HepG2 (cell line): ENCODE measurements around the gene KIAA0825.

ENCODE experiments used
- ARNT ChIP-seq: fragments of 450-650 bp; IDR thresholded peaks from 2 replicates; pipeline ENCODE4 v1.6.1; 2017
- CHD2 ChIP-seq: IDR thresholded peaks from 2 replicates; pipeline ENCODE4 v1.6.1; 2011; ENCODE audit warnings: low read depth, low read length, improper control_type of control experiment
- KLF9 ChIP-seq: IDR thresholded peaks from 2 replicates; pipeline ENCODE4 v1.6.1; 2016; ENCODE audit warnings: low read depth
- NR2C2 ChIP-seq: sonication (generic); formaldehyde crosslinking; IDR thresholded peaks from 2 replicates; pipeline ENCODE4 v1.4.0; 2020; ENCODE audit warnings: missing genetic modification reagents, mild to moderate bottlenecking, moderate library complexity, borderline replicate concordance
- REST ChIP-seq, 2 experiments: IDR thresholded peaks; 2 replicates each; pipeline ENCODE4 v1.6.1; 2011 to 2012; ENCODE audit warnings: low read length in 2 of 2, borderline replicate concordance in 1 of 2, low read depth in 1 of 2, mild to moderate bottlenecking in 1 of 2, moderate library complexity in 1 of 2
- RXRB ChIP-seq: IDR thresholded peaks from 2 replicates; pipeline ENCODE4 v1.6.1; 2016; ENCODE audit warnings: borderline replicate concordance, missing genetic modification reagents, missing compliant biosample characterization
- SAP130 ChIP-seq: IDR thresholded peaks from 2 replicates; pipeline ENCODE4 v1.6.1; 2016; ENCODE audit warnings: low read depth
- SMC3 ChIP-seq: IDR thresholded peaks from 2 replicates; pipeline ENCODE4 v1.6.1; 2011; ENCODE audit warnings: low read length, improper control_type of control experiment
- U2AF1 ChIP-seq: fragments of 200-400 bp; formaldehyde crosslinking; optimal IDR thresholded peaks from 2 replicates; pipeline ENCODE3; 2017; ENCODE audit warnings: mild to moderate bottlenecking, low read depth, low read length
- ZFP41 ChIP-seq: sonication (generic); formaldehyde crosslinking; IDR thresholded peaks from 2 replicates; pipeline ENCODE4 v1.4.0; 2020; ENCODE audit warnings: mild to moderate bottlenecking, missing genetic modification reagents, borderline replicate concordance
- TF ChIP-seq, protein P1 (sequence below): sonication (generic); formaldehyde crosslinking; IDR thresholded peaks from 2 replicates; pipeline ENCODE4 v1.5.0; 2020; ENCODE audit warnings: mild to moderate bottlenecking, missing genetic modification reagents, moderate library complexity
- TF ChIP-seq, protein P2 (sequence below): sonication (generic); formaldehyde crosslinking; IDR thresholded peaks from 2 replicates; pipeline ENCODE4 v1.4.0; 2020; ENCODE audit warnings: missing genetic modification reagents
- TF ChIP-seq, protein P3 (sequence below): IDR thresholded peaks from 2 replicates; pipeline ENCODE4 v1.6.1; 2016; ENCODE audit warnings: low read depth, borderline replicate concordance

GRCh38 chr5:94470802-94471201, 147.6 kb downstream of the KIAA0825 start:
- TF ChIP-seq SAP130 (no peak), KLF9 (CRISPR knock-in tag) (no peak), NR2C2 (CRISPR knock-in tag) (no peak), ARNT (no peak), ZFP41 (CRISPR knock-in tag) (no peak), CHD2 (no peak), SMC3 (no peak), U2AF1 (no peak), RXRB (CRISPR knock-in tag) (no peak), REST (IDR thresholded peaks at IDR 0.05; ENCODE audit: borderline replicate concordance in 1 of 2, low read depth in 1 of 2, low read length in 2 of 2) (no peak)
- TF ChIP-seq, protein P1, sequence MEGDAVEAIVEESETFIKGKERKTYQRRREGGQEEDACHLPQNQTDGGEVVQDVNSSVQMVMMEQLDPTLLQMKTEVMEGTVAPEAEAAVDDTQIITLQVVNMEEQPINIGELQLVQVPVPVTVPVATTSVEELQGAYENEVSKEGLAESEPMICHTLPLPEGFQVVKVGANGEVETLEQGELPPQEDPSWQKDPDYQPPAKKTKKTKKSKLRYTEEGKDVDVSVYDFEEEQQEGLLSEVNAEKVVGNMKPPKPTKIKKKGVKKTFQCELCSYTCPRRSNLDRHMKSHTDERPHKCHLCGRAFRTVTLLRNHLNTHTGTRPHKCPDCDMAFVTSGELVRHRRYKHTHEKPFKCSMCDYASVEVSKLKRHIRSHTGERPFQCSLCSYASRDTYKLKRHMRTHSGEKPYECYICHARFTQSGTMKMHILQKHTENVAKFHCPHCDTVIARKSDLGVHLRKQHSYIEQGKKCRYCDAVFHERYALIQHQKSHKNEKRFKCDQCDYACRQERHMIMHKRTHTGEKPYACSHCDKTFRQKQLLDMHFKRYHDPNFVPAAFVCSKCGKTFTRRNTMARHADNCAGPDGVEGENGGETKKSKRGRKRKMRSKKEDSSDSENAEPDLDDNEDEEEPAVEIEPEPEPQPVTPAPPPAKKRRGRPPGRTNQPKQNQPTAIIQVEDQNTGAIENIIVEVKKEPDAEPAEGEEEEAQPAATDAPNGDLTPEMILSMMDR = no peak
- TF ChIP-seq, protein P2, sequence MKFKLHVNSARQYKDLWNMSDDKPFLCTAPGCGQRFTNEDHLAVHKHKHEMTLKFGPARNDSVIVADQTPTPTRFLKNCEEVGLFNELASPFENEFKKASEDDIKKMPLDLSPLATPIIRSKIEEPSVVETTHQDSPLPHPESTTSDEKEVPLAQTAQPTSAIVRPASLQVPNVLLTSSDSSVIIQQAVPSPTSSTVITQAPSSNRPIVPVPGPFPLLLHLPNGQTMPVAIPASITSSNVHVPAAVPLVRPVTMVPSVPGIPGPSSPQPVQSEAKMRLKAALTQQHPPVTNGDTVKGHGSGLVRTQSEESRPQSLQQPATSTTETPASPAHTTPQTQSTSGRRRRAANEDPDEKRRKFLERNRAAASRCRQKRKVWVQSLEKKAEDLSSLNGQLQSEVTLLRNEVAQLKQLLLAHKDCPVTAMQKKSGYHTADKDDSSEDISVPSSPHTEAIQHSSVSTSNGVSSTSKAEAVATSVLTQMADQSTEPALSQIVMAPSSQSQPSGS (CRISPR knock-in tag) = no peak
- TF ChIP-seq, protein P3, sequence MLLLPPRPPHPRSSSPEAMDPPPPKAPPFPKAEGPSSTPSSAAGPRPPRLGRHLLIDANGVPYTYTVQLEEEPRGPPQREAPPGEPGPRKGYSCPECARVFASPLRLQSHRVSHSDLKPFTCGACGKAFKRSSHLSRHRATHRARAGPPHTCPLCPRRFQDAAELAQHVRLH = no peak
